HCT116 (cell line): ENCODE data around the gene SRGAP3. TPM values are rescaled to one million over a fixed set of nuclear protein-coding genes. Genes with fewer than 3 reads are reported as not detected.

Experiments used
- ATAC-seq: fragments of 200-7000 bp; cut with Tn5 transposase; 2 replicates; pipeline ENCODE4 v1.9.1; 2020; ENCODE audit warnings: mild to moderate bottlenecking, moderate library complexity
- BruUV-seq: library from RNA; stranded (reverse); fragments of 400-500 nt; replicated peaks from 2 replicates; lab custom pipeline; 2021; lab: Mats Ljungman, UMichigan
- CTCF ChIA-PET: fragments of 300-600 bp; sonication (Branson Sonifier 250); formaldehyde crosslinking; loops from one replicate; lab custom pipeline; 2021; ENCODE audit warnings: antibody characterized with exemption; lab: Charles Lee
- POLR2A ChIA-PET: fragments of 300-600, 350-600 bp; sonication (Branson Sonifier 250); formaldehyde crosslinking; loops from one replicate; lab custom pipeline; 2021; ENCODE audit warnings: antibody characterized with exemption; lab: Charles Lee
- RAD21 ChIA-PET, 2 experiments: fragments of 300-600 bp; sonication (Branson Sonifier 250); formaldehyde crosslinking; loops; one replicate each; lab custom pipeline; 2023; ENCODE audit warnings: low total read pairs in 2 of 2; ENCODE audit not compliant: uncharacterized antibody in 2 of 2, unreplicated experiment in 2 of 2, low non-redundant PET in 1 of 2; lab: Charles Lee
- DNase-seq: peaks from one replicate; pipeline ENCODE4 v3.0.0-alpha.2; 2010; ENCODE audit warnings: low read depth, low spot score
- H2AFZ ChIP-seq: fragments of 200-600 bp; shearing (Covaris generic), sonication (generic); 2 replicates; pipeline ENCODE4 v1.6.1; 2017; ENCODE audit warnings: low read depth, mixed run types, mixed read lengths, antibody characterized with exemption, low read length; ENCODE audit not compliant: poor library complexity, severe bottlenecking
- H3K27ac ChIP-seq: 2 replicates; pipeline ENCODE4 v1.5.1; 2012; ENCODE audit warnings: low read depth, low read length
- H3K27me3 ChIP-seq: fragments of 200-600 bp; sonication (generic); 2 replicates; pipeline ENCODE4 v1.6.1; 2016; ENCODE audit warnings: mixed run types, low read length, mixed read lengths; ENCODE audit not compliant: insufficient read depth
- H3K36me3 ChIP-seq, 2 experiments: fragments of 200-500 bp in 1 of 2; fragments of 200-600 bp in 1 of 2; sonication (Bioruptor generic) in 1 of 2; sonication (generic) in 1 of 2; 2 replicates each; pipeline versions ENCODE4 v1.5.1 to v1.6.1; 2014 to 2016; ENCODE audit warnings: low read length in 2 of 2, inconsistent platforms in 1 of 2, mixed read lengths in 1 of 2, mixed run types in 1 of 2; ENCODE audit not compliant: insufficient read depth in 2 of 2, control insufficient read depth in 1 of 2
- H3K4me1 ChIP-seq, 2 experiments: fragments of 200-600 bp in 1 of 2; sonication (generic) in 1 of 2; 2 replicates each; pipeline versions ENCODE4 v1.5.1 to v1.6.1; 2012 to 2017; ENCODE audit warnings: low read length in 2 of 2, inconsistent platforms in 1 of 2, mild to moderate bottlenecking in 1 of 2, mixed read lengths in 1 of 2, mixed run types in 1 of 2, moderate library complexity in 1 of 2; ENCODE audit not compliant: insufficient read depth in 2 of 2, control insufficient read depth in 1 of 2
- H3K4me2 ChIP-seq: fragments of 200-600 bp; sonication (generic); 2 replicates; pipeline ENCODE4 v1.6.1; 2017; ENCODE audit warnings: mixed run types, low read length, mixed read lengths
- H3K4me3 ChIP-seq, 2 experiments: fragments of 200-600 bp in 1 of 2; sonication (generic) in 1 of 2; replicated peaks in 1 of 2; 2 replicates each; pipeline ENCODE4 v1.5.1; 2011 to 2016; ENCODE audit warnings: low read length in 2 of 2, control low read depth in 1 of 2, low read depth in 1 of 2, mild to moderate bottlenecking in 1 of 2, mixed read lengths in 1 of 2, mixed run types in 1 of 2
- H3K79me2 ChIP-seq: fragments of 200-600 bp; sonication (generic); 2 replicates; pipeline ENCODE4 v1.6.1; 2017; ENCODE audit warnings: mild to moderate bottlenecking, mixed run types, low read length, moderate library complexity, mixed read lengths; ENCODE audit not compliant: insufficient read depth
- H3K9ac ChIP-seq: fragments of 200-600 bp; sonication (generic); 2 replicates; pipeline ENCODE4 v1.6.1; 2016; ENCODE audit warnings: low read length, mixed read lengths
- H3K9me2 ChIP-seq: fragments of 200-600 bp; sonication (generic), shearing (Covaris generic); 2 replicates; pipeline ENCODE4 v1.6.1; 2017; ENCODE audit warnings: mixed run types, mild to moderate bottlenecking, moderate library complexity; ENCODE audit not compliant: insufficient read depth
- H3K9me3 ChIP-seq, 2 experiments: fragments of 200-500 bp in 1 of 2; fragments of 200-600 bp in 1 of 2; sonication (Bioruptor generic) in 1 of 2; sonication (generic) in 1 of 2; 2 replicates each; pipeline ENCODE4 v1.6.1; 2014 to 2017; ENCODE audit warnings: low read length in 2 of 2, mixed read lengths in 2 of 2, inconsistent platforms in 1 of 2, low read depth in 1 of 2, mild to moderate bottlenecking in 1 of 2, mixed run types in 1 of 2, moderate library complexity in 1 of 2; ENCODE audit not compliant: control insufficient read depth in 1 of 2, insufficient read depth in 1 of 2
- H4K20me1 ChIP-seq: fragments of 200-600 bp; sonication (generic), shearing (Covaris generic); 2 replicates; pipeline ENCODE4 v1.6.1; 2017; ENCODE audit warnings: mixed run types, mild to moderate bottlenecking, moderate library complexity; ENCODE audit not compliant: insufficient read depth
- CBX3 ChIP-seq: IDR thresholded peaks from 2 replicates; pipeline ENCODE4 v1.6.1; 2012; ENCODE audit warnings: low read depth
- CEBPB ChIP-seq: IDR thresholded peaks from 2 replicates; pipeline ENCODE4 v1.6.1; 2012; ENCODE audit warnings: low read depth
- CTCF ChIP-seq, 3 experiments: fragments of 200-600 bp in 1 of 3; sonication (generic) in 1 of 3; IDR thresholded peaks in 2 of 3; conservative IDR thresholded peaks in 1 of 3; 2 replicates each; pipeline ENCODE4 v1.5.1; 2012 to 2017; ENCODE audit warnings: low read depth in 2 of 3, low read length in 2 of 3, antibody characterized with exemption in 1 of 3, borderline replicate concordance in 1 of 3, control low read depth in 1 of 3, mild to moderate bottlenecking in 1 of 3, mixed read lengths in 1 of 3, mixed run types in 1 of 3, moderate library complexity in 1 of 3; ENCODE audit not compliant: insufficient read depth in 1 of 3
- EZH2 ChIP-seq: fragments of 200-600 bp; sonication (generic); IDR thresholded peaks from 2 replicates; pipeline ENCODE4 v1.6.1; 2017; ENCODE audit warnings: antibody characterized with exemption, mixed run types
- EZH2phosphoT487 ChIP-seq: fragments of 200-600 bp; IDR thresholded peaks from 2 replicates; pipeline ENCODE4 v1.6.1; 2018; ENCODE audit warnings: antibody characterized with exemption, borderline replicate concordance
- FOSL1 ChIP-seq: IDR thresholded peaks from 2 replicates; pipeline ENCODE4 v1.6.1; 2012; ENCODE audit warnings: low read depth
- JUND ChIP-seq: IDR thresholded peaks from 2 replicates; pipeline ENCODE4 v1.6.1; 2012
- MAX ChIP-seq: IDR thresholded peaks from 2 replicates; pipeline ENCODE4 v1.6.1; 2012
- POLR2AphosphoS5 ChIP-seq: IDR thresholded peaks from 2 replicates; pipeline ENCODE4 v1.6.1; 2011; ENCODE audit warnings: mild to moderate bottlenecking, low read depth, low read length, moderate library complexity
- RAD21 ChIP-seq: IDR thresholded peaks from 2 replicates; pipeline ENCODE4 v1.6.1; 2012; ENCODE audit warnings: low read depth, mild to moderate bottlenecking
- SP1 ChIP-seq: IDR thresholded peaks from 2 replicates; pipeline ENCODE4 v1.6.1; 2012; ENCODE audit warnings: low read depth
- SRF ChIP-seq: IDR thresholded peaks from 2 replicates; pipeline ENCODE4 v1.6.1; 2012; ENCODE audit warnings: low read depth
- YY1 ChIP-seq: IDR thresholded peaks from 2 replicates; pipeline ENCODE4 v1.6.1; 2011; ENCODE audit warnings: low read length, low read depth, moderate library complexity, mild to moderate bottlenecking; ENCODE audit not compliant: insufficient replicate concordance; ENCODE audit errors: extremely low read depth
- ZBTB33 ChIP-seq: IDR thresholded peaks from 2 replicates; pipeline ENCODE4 v1.6.1; 2011; ENCODE audit warnings: mild to moderate bottlenecking, low read length, moderate library complexity; ENCODE audit not compliant: insufficient replicate concordance; ENCODE audit errors: extremely low read depth
- ZFX ChIP-seq: fragments of 450-650 bp; IDR thresholded peaks from 2 replicates; pipeline ENCODE4 v1.6.1; 2017
- ZNF274 ChIP-seq: fragments of 200-500 bp; sonication (Bioruptor generic); IDR thresholded peaks from 2 replicates; pipeline ENCODE4 v1.6.1; 2014; ENCODE audit warnings: mild to moderate bottlenecking, low read depth, low read length, inconsistent platforms
- intact Hi-C: fragments of 100-400 bp; cut with micrococcal nuclease; formaldehyde crosslinking; loops from 2 replicates; pipeline ENCODE4 v1.10.0; 2022
- total RNA-seq: library from RNA; stranded (reverse); gene quantifications from one replicate; pipeline ENCODE4 v1.2.1, GENCODE V29; 2021; ENCODE audit not compliant: unreplicated experiment

Gene SRGAP3
- total RNA-seq, 1 experiment from 2014 or later = 8.3 TPM

- no peak for TF ChIP-seq EZH2
- no peak for TF ChIP-seq JUND
- TF ChIP-seq RAD21 = no peak
- TF ChIP-seq CEBPB = no peak
- TF ChIP-seq ZBTB33 = no peak
- no peak for TF ChIP-seq FOSL1
- TF ChIP-seq YY1 = no peak
- no peak for TF ChIP-seq CBX3
- TF ChIP-seq SP1 = no peak
- TF ChIP-seq SRF = no peak
- TF ChIP-seq CTCF (IDR thresholded peaks at IDR 0.05 in 2 of 3, conservative IDR thresholded peaks at IDR 0.05 in 1 of 3; ENCODE audit: borderline replicate concordance in 1 of 3, insufficient read depth in 1 of 3, low read depth in 2 of 3, low read length in 2 of 3) = no peak
- TF ChIP-seq EZH2phosphoT487 = no peak
- no peak for TF ChIP-seq ZNF274
- no peak for TF ChIP-seq MAX
- TF ChIP-seq ZFX = no peak
- no peak for TF ChIP-seq POLR2AphosphoS5
- no peak overlapping the region for H3K4me2 ChIP-seq
- no peaks in the 10 kb centered on the region for H4K20me1 ChIP-seq
- H3K9me2 ChIP-seq = no peaks in the 10 kb centered on the region
- H2AFZ ChIP-seq = no peak overlapping the region
- H3K9ac ChIP-seq = no peak overlapping the region
- intact Hi-C loops = no loop called here
- no peaks in the 10 kb centered on the region for H3K9me3 ChIP-seq
- POLR2A ChIA-PET = no interaction called here
- 0 out of 2 replicates have a peak, but pooled peaks cover 2% of the 10 kb centered on the region for H3K27me3 ChIP-seq
- H3K27ac ChIP-seq = no peak overlapping the region
- CTCF ChIA-PET = no interaction called here
- BruUV-seq = no TSS peak
- no peaks in the 10 kb centered on the region for H3K4me1 ChIP-seq
- H3K36me3 ChIP-seq = no peaks in the 10 kb centered on the region
- no peak for ATAC-seq
- RAD21 ChIA-PET = no interaction called here
- no peaks in the 10 kb centered on the region for H3K79me2 ChIP-seq
- no peak overlapping the region for H3K4me3 ChIP-seq
- DNase-seq = no peak
Measured at GRCh38 chr3:9183011-9183410, 66.4 kb downstream of the SRGAP3 start.
